ENCODE results near the gene ANKRD24.
"Not testable (repeated sequence)": the region's sequence is repeated elsewhere in the genome, so short reads cannot be mapped to it uniquely, and the experiment has no call there.

Gene ANKRD24

GRCh38 chr19:4267901-4268815 lies 85.7 kb downstream of the ANKRD24 start:
- no peak for DNase-seq (ENCODE audit: low read depth in 2 of 2)

- no peak for DNase-seq (ENCODE audit: low read depth in 2 of 2)
Measured at GRCh38 chr19:4268816-4269430, 86.4 kb downstream of the ANKRD24 start.

GRCh38 chr19:4272894-4273293 lies 90.4 kb downstream of the ANKRD24 start:
- no peak for DNase-seq (ENCODE audit: low read depth in 2 of 2)

- DNase-seq (ENCODE audit: low read depth in 2 of 2) = not testable (repeated sequence)
Measured at GRCh38 chr19:4274321-4274686, 91.8 kb downstream of the ANKRD24 start.

Data from fibroblast of skin of left biceps (primary cell).